Mucosa of descending colon (tissue), 3 donors: Measurements from ENCODE around the gene OAS2. TPM values are rescaled to one million over a fixed set of nuclear protein-coding genes. Genes with fewer than 3 reads are reported as not detected.

Experiments used
- ATAC-seq: fragments of 200-7000 bp; cut with Tn5 transposase; one replicate; pipeline ENCODE4 v1.9.1; 2020; ENCODE audit warnings: mild to moderate bottlenecking, moderate library complexity
- DNase-seq, 3 donors: peaks; one replicate each; pipeline ENCODE4 v3.0.0-alpha.2; 2020
- H3K36me3 ChIP-seq: fragments of 200-600 bp; one replicate; pipeline ENCODE4 v1.8.0; 2021; ENCODE audit warnings: low read depth, mild to moderate bottlenecking
- H3K4me1 ChIP-seq: fragments of 200-600 bp; one replicate; pipeline ENCODE4 v1.8.0; 2021; ENCODE audit warnings: low read depth, mild to moderate bottlenecking
- H3K4me3 ChIP-seq: fragments of 200-600 bp; one replicate; pipeline ENCODE4 v1.8.0; 2021; ENCODE audit warnings: mild to moderate bottlenecking
- H3K9me3 ChIP-seq: fragments of 200-600 bp; one replicate; pipeline ENCODE4 v1.8.0; 2021; ENCODE audit warnings: mild to moderate bottlenecking
- intact Hi-C, 2 donors: fragments of 100-400 bp; cut with DNase I in 1 of 2; cut with micrococcal nuclease in 1 of 2; formaldehyde crosslinking; loops; one replicate each; pipeline versions ENCODE4 v1.11.0 to v1.11.1; 2022; cut with DNase I, micrococcal nuclease
- total RNA-seq, 3 donors: library from RNA; stranded (reverse); fragmentation: NEBNext Ultra II Directional in 2 of 3; extraction: Animal tissue kit (Norgen Biotek cat#: 25700) in 2 of 3; gene quantifications; one replicate each; pipeline versions ENCODE4 v1.2.1 to v1.2.4, GENCODE V29; 2021 to 2023
- TF ChIP-seq, protein P1 (sequence below): fragments of 200-600 bp; IDR thresholded peaks from one replicate; pipeline ENCODE4 v1.8.0; 2022; ENCODE audit warnings: antibody characterized with exemption, mild to moderate bottlenecking
- donor health status: DM: no; HTN: no; CAD: no; lungs with moderate emphysema.
- donor health status: DM: no; HTN: no; CAD: no.
- donor health status: DM: no; HTN: yes; CAD: no.

Gene OAS2
- total RNA-seq, 3 donors from 2014 or later, result 4.6 to 7.0 (median 5.5) TPM

DNA sequence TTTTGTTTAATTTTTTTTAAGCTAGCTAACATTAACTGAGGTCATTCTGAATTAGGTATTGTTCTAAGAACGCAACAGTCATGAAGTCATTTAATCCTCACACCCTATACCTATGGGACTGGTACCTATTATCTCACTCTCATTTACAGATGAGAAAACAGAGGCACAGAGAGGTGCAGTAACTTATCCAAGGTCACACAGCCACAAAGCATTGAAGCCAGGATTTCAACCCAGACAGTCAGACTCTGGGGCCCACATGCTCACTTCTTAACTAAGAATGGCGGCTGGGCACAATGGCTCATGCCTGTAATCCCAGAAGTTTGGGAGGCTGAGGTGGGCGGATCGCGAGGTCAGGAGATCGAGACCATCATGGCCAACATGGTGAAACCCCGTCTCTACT, 63.2 kb downstream of the OAS2 start:
- TF ChIP-seq, protein P1, sequence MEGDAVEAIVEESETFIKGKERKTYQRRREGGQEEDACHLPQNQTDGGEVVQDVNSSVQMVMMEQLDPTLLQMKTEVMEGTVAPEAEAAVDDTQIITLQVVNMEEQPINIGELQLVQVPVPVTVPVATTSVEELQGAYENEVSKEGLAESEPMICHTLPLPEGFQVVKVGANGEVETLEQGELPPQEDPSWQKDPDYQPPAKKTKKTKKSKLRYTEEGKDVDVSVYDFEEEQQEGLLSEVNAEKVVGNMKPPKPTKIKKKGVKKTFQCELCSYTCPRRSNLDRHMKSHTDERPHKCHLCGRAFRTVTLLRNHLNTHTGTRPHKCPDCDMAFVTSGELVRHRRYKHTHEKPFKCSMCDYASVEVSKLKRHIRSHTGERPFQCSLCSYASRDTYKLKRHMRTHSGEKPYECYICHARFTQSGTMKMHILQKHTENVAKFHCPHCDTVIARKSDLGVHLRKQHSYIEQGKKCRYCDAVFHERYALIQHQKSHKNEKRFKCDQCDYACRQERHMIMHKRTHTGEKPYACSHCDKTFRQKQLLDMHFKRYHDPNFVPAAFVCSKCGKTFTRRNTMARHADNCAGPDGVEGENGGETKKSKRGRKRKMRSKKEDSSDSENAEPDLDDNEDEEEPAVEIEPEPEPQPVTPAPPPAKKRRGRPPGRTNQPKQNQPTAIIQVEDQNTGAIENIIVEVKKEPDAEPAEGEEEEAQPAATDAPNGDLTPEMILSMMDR, result no peak

DNA sequence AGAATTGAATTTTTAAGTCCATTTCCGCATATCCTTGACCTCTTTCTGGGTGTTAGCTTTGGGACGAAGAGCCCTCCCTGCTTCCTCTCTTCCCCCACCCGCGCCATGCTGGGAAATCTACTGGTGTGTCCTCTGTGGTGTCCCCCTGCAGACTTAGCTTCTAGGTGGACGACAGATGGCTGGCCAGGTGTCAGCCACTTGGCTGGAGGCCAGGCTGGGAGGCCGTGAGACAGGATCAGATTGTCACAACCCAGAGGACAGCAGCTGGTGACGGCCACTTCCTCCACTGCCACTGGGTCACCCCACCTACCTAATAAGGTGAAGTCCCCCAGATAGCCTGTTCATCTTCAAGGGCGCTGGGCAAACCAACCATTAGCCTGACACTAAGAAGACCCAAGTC, 64.9 kb downstream of the OAS2 start:
- intact Hi-C loops, result loop anchor here (10.0 kb wide), 1 partner anchor 132 kb away; no protein-coding TSS in a partner anchor
- ATAC-seq (peak; percentile 9), DNase-seq (no peak)
- no peak overlapping the region for H3K4me3 ChIP-seq
- no peaks in the 10 kb centered on the region for H3K36me3 ChIP-seq
- TF ChIP-seq, protein P1, result no peak
- no peaks in the 10 kb centered on the region for H3K4me1 ChIP-seq
- no peaks in the 10 kb centered on the region for H3K9me3 ChIP-seq

More for the DNA sequence above, 63.2 kb downstream of the OAS2 start:
- no peaks in the 10 kb centered on the region for H3K36me3 ChIP-seq
- no peaks in the 10 kb centered on the region for H3K9me3 ChIP-seq
- intact Hi-C loops, result loop anchor here (10.0 kb wide), 1 partner anchor 133 kb away; no protein-coding TSS in a partner anchor
- H3K4me1 ChIP-seq, result no peaks in the 10 kb centered on the region
- DNase-seq, result no peak
- H3K4me3 ChIP-seq, result no peak overlapping the region
- no peak for ATAC-seq

DNA sequence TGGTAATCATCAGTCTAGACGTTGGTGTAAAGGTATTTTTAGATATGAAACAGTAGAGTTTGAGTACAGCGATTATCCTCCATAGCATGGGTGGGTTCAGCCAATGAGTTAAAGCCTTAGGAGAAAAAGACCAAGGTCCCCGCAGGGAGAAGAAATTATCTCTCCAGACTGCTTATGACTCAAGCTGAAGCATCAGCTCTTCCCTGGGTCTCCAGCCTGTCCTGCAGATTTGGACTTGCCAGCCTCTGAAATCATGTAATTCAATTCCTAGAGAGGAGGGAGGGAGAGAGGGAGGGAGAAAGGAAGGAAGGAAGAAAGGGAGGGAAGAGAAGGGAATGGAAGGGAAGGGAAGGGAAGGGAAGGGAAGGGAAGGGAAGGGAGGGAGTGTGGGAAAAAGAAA, 66.2 kb downstream of the OAS2 start:
- Histone ChIP-seq H3K9me3 (no peaks in the 10 kb centered on the region), H3K4me1 (no peaks in the 10 kb centered on the region), H3K4me3 (no peak overlapping the region), H3K36me3 (no peaks in the 10 kb centered on the region)
- ATAC-seq (no peak), DNase-seq (no peak)
- intact Hi-C loops, result loop anchor here (10.0 kb wide), 1 partner anchor 130 kb away; no protein-coding TSS in a partner anchor
- TF ChIP-seq, protein P1, result no peak

DNA sequence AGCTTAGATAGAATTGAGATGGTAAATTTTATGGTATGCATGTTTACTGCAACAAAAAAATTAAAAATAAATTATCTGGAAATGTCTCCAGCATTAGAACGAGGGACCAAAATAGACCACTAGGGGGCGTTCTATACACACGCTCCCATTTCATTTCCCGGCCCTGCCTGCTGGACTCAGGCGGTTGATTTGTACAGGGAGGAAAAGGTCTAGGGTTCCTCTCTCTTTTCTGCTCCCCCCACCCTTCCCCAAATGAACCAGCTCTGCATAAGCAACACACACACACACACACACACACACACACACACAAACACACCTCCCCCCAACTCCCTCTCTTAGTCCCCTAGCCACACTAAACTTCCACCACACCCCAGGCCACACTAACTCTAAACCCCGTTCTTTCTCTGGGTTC, 70.4 kb downstream of the OAS2 start:
- TF ChIP-seq, protein P1, result peak; percentile 78
- intact Hi-C loops, result loop anchor here (5.0 to 10.0 kb wide), 2 partner anchors 104 to 126 kb away; no protein-coding TSS in a partner anchor
- ATAC-seq (peak; percentile 91), DNase-seq (peak in 1 of 3 donors; percentile 85)
- no peaks in the 10 kb centered on the region for H3K4me1 ChIP-seq
- no peak overlapping the region for H3K4me3 ChIP-seq
- no peaks in the 10 kb centered on the region for H3K36me3 ChIP-seq
- no peaks in the 10 kb centered on the region for H3K9me3 ChIP-seq

DNA sequence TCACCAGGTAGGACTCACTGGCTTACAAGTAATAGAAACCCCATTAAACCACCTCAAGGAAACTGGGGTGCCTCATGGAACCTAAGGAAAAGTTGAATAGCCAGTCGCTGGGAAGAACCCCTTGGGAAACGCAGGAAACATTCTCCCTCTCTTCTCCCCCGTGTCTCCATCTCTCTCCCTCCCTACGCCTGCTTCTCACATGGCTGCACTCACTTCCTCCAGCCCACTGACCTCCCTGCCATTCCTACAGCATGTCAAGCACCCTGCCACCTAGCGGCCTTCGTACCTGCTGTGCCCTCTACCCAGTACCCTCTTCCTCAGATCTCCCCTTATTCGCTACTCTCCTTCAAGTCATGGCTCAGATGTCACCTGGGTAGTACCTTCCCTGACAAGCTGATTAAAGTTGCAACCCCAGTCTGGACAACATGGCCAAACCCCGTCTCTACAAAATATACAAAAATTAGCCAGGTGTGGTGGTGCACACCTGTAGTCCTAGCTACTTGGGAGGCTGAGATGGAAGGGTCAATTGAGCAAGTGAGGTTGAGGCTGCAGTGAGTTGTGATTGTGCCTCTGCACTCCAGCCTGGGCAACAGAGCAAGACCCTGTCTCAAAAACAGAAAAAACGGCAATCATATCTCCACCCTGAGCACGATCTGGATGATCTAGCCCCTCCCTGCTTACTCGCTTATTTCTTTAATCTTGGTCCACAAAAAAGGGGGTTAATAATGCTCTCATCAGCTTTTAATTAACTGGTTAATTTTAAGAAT, 71.8 kb downstream of the OAS2 start:
- DNase-seq, result peak in 1 of 3 donors; percentile 42

More for the DNA sequence above, 71.8 kb downstream of the OAS2 start:
- H3K4me3 ChIP-seq, result no peak overlapping the region
- intact Hi-C loops, result loop anchor here (5.0 to 10.0 kb wide), 3 partner anchors 102 to 125 kb away; no protein-coding TSS in a partner anchor
- no peaks in the 10 kb centered on the region for H3K36me3 ChIP-seq
- H3K9me3 ChIP-seq, result no peaks in the 10 kb centered on the region
- no peaks in the 10 kb centered on the region for H3K4me1 ChIP-seq
- TF ChIP-seq, protein P1, result no peak
- ATAC-seq, result peak; percentile 57
